Effector CD4-positive, alpha-beta T cell (primary cell): ENCODE results near the gene MLIP.

ENCODE experiments used
- DNase-seq: peaks from one replicate; pipeline ENCODE4 v3.0.0-alpha.2; 2020

MLIP gene

DNA sequence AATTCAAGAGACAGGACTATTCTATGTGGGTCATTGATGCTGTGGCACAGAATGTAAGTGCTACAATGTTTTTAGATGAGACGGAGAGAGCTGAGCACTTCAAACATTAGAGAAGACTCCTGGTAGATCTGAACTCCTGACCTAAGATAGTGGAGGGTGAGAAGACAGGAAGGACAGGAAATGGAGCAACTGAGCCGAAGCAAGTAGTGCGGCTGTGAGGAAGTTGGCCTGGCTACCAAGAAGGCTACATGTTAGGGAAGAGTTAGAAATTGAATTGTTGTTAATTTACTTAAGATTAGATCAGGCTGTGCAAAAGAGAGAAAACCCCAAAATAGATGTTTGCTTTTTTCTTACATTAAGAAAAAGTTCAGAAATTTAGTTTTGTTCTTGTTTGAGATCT lies 14.4 kb upstream of the MLIP start:
- DNase-seq: no peak

DNA sequence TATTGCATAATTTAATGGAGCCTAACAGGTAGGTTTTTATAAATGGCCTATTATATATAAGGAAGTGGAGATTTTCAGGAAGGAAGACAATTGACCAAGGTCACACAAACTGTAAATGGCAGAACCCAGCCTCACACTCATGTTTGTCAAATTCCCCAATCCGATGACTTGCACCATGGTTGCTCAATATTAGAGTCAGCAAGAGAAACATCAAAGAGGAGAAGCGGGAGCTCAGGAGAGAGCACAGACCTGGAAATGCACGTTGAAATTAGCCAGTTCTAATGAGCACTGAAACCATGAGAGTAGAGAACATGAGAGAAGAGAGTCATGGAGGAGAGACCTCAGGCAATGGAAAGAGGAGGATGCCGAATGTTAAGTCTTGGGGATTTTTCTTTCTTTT lies 13.5 kb upstream of the MLIP start:
- DNase-seq: no peak

DNA sequence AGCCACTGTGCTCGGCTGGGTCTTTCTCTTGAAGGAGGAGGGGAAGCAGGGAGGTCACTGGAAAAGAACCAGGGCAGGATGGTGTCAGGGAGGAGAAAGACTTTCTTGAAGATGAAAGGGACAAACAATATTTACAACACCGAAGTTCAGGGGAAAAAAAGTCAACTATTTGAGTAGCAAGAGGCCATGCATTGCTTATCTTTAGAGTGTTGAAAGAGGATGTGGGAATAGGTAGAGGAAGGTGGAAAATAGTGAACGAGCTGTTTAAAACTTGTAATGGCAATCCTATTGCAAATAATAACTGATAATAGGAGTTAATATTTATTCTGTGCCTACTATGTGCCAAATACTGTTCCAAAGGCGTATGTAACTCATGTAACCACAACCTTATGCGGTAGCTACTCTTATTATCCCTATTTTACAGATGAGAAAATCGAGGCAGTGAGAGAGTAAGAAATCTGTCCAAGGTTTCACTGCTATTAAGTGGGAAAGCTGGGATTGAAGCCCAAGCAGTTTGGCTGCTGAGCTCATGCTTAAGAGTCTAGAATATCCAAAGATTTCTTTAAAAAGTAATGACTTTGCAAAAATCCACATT lies 12.7 kb upstream of the MLIP start:
- no peak for DNase-seq

DNA sequence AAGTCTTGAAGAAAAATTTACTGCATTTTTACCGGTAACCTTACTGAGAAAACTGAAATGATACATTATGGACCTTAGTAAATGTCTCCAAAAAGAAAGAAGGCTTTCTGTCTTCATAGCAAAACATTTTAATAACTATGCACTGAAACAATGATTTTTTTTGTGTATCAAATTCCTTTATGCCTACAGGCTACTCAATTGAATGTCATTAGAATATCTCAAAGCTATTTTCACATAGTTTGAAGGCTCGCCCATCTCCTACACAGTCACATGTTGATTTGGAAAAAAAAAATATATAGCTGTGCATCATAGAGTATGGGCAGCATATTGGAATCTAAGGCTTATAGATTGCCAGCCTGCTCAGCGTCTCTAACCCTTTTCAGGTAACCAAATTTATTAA lies 12.0 kb upstream of the MLIP start:
- DNase-seq: no peak

DNA sequence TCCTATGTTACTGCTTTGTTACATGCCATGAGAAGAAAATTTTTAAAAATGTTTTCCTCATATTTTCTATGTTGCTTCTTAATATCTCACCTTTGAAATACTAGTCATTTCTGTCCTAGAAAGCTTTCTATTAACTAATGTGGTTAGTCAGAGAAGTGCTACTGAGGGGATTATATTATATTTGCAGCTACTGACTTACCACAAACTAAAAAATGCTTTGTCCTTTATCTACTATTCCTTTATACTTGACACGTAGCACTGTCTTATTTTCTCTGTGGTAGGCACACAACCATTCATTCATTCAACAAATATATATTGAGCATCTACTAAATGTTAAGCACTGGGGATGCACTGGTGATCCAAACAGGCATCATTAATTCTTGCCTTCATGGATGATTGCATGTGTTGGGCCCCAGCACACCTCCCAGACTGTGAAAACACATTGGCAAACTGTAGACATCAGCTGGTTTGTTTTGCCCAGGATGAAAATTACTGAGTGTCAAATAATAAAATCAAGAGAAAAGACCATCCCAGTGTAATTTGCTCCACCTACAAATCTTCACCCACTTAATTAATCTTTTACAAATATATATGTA lies 10.7 kb upstream of the MLIP start:
- DNase-seq: no peak

DNA sequence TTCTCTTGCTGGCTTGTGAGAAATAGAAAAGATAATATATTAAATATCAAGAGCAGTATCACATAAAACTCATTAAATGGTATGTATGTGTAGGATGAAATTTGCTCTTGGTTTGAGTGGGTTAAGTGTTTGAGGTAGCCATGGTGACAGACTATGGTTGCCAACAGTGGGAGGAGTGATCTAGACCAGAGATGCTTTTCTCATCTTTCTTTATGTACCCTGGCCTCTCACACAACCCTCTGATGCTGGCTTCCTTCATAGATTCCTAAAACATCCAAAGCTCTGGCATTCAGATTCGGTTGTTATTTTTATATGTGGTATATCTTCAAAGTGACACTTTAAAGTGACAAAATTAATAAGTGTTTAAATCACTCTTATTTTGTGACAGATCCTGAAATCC lies 9.0 kb upstream of the MLIP start:
- no peak for DNase-seq

DNA sequence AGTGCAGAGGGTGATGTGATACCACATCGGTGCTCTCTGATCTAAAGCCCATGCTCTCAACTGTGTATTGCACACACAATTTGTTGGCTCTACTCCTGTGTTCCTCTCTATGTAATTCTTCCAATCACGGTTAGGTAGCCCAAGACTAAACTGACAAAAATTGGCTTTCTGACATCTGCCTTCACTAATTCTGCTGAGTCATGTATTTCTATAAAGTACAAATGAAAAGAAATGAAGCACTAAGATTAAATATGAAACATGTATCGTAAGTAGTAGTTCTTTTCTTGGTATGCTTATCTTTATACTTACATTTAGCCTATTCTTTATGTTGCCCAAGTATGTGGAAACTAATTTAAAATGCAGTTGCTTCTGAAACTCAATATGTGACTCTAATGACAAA lies 7.7 kb upstream of the MLIP start:
- DNase-seq: no peak

DNA sequence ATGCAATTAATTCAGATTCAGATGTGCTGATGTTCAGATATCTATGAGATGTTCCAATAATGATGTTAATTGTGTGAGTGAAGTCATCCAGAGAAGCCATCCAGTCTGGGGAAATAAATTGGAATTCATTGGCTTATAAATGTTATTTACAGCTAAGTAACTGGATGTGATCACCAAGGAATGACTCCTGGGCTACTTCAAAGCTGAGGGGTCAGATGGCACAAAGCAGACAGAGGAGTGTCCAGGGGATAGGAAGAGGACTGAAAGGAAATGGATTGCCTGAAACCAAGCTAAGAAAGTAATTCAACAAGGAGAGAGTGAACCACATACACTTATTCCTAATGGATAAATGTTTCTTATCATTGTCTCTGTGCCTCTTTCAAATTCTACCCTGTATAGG lies 4.5 kb upstream of the MLIP start:
- no peak for DNase-seq

DNA sequence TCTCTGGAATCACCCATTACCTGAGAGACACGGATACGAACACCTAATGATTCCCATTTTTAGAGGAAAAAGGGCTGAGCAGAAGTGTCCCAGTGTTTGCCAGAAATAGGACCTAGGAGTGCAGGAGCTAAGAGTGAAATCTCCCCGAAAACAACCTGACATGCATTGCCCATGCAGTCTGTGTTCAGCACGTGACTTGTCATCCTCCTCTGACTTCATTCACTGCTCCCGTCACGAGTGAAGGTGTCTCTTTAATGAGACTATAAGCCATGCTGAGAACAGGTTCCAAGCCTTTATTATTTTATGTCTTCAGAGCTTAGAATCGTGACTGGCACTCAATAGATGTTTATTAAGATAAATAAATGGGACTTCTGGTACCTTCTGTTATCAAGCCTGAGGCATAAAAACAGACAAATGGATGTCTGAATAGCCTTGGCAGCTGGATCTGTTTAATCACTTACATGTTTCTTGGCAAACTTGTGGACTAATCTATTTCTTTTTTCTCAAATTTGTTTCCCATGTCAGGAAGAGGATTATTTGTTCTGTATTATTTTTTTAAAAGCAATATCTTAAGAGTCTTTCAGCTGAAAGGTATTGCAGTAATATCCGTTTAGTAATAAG lies 3.7 kb upstream of the MLIP start:
- DNase-seq: no peak

DNA sequence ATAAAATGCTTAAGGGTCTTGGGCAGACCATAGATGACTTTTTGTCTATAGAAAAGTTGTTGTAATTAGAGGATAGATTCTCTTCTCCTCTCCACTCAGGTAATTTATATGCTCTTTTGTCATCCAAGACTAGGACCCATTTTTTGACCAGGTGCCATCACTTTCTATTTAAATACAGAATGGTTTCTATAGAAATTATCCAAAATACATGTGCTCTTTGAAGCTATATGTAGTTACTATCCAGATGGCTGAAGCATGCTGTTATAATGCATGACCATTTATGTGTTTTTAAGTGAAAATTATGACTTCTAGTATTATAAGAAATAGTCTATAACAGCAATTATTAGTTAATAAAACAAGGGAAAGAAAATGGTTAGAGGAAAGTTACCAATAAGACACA lies 3.0 kb upstream of the MLIP start:
- no peak for DNase-seq

DNA sequence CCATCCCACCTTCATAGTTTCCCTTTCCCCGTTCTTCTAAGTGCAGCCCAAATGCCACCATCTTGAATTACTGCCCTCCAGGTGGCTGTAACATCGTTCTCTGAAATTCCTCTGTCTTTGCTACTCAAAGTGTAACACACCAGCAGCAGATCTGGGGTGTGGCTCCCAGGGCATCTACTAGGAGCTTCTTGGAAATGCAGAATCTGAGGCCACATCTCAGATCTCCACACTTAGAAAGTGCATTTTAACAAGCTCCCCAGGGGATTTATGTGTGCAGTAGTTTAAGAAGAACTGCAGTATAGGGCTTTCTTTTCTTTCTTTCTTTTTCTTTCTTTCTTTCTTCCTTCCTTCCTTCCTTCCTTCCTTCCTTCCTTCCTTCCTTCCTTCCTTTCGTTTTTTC lies 1.7 kb upstream of the MLIP start:
- no peak for DNase-seq

DNA sequence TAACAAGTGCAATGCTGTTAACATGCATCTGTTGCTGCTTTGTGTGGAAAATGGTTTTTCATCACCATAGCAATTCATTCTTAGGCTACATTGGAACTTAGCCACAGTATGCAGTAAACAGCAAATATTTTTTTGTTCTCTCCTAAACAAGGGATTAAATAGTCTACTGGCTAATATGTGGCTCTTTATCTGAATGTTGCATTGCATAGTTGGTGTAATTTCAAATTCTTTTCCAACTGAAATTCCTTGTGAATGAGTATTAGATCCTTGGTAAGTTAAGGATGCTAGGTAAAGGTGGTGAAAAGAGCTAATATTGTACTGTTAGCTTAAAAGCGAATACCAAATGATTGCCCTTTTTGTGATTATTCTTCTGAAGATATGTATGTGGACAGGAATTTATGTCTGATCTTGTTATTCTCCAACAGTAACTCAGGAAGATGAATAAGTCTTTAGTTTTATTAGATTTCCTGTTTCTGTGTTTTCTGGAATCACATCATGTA lies 958 bp downstream of the MLIP start:
- DNase-seq: no peak

DNA sequence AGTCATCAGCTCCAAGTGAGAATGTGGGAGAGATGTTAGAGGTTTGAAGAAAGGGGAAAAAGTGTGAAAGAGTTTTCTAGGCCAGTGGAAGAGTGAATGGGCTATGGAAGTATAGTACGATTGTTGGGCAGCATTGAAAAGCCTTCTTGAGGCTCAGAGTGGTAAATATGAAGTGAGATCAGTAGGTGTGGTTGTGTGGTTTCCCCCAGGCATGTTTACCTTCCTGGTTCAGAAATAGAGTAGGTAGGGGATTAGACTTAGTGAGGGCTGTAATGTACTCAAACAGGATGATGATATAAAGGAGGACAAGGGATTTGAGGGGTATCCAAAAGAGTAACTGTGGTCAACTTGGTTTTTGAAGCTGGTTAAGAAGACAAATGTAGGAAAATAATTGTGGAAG lies 3.7 kb downstream of the MLIP start:
- DNase-seq: no peak

DNA sequence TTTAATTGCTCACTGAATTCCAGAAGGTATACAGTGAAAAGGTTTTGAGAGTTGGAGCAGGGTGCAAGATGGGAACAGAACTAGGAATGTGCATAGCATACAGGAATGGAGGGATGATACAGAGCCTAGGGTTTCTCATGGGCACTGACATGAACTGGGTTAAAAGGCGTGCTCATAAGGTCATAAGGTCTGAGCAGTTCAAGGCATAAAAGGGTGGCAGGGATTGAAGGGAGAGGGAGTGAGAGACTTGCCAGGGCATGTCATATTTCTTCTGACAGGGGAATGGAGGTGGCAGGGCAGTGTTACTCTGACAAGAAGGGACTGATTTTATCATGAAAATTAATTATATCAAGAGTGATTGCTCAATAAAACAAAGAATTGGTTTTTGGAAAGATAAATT lies 4.7 kb downstream of the MLIP start:
- no peak for DNase-seq

DNA sequence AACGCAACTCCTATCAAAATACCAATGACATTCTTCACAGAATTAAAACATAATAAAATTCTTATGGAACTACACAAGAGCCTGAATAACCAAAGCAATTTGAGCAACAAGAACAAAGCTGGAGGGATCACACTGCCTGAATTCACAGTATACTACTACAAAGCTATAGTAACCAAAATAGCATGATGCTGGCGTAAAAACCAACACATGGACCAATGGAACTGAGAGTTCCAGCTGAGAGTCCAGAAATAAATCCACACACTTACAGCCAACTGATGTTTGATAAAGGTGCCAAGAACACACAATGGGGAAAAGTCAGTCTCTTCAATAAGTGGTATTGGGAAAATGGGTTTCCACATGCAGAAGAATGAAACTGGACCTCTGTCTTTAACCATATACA lies 6.9 kb downstream of the MLIP start:
- no peak for DNase-seq

DNA sequence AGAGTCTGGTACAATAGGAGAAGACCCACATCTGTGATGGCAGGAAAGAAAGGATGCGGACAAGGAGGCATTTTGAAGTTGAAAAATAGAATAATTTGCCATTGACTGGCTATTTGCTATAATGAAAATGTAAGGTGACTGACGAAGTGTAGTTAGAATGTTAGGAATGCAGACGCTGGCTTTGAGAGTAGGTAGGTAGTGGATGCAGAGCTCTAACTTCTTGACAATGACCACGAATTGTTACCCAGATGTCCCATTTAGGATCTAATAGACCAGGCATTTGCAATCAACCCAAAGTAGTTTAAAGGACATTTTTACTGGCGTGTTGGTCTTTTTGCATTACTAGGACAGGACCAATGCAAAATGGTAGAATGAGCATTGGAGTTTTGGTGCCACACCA lies 14.2 kb downstream of the MLIP start:
- DNase-seq: no peak

DNA sequence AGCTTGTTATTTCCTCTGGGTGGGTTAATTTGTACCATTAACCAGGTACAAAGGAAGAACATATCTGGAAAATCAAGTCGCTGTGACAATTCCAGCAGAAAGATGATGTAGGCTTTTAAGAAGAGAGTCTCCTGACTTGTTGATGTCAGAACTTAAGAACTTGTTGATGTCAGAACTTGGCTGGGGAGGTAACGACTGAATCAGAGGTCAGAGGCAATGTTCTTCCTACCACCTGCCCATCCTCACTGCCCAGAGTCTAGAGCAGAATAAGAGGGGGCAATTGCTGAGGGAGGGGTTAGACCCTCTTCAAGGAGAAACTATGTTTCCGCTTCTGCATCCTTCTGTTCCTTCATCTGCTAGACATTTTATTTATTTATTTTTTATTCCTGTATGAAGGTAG lies 18.9 kb downstream of the MLIP start:
- DNase-seq: no peak

DNA sequence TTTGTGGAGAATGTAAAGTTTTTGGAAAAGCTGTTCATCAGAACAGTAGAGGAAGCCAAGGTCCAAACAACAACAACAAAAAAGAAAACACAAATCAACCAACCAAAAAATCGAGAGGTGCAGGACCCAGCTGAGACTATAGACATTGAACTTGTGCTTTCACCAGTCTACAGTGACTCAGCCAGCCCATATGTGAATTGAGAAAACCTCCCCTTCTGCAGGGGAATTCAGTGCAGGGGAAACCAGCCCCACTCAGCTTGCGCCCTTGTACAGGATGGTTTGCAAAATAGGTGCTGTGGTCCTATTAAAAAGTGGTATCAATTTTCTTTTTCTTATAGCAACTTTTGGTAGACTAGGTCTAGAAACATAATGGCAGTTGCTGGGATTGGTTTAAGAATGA lies 21.3 kb downstream of the MLIP start:
- DNase-seq: no peak

DNA sequence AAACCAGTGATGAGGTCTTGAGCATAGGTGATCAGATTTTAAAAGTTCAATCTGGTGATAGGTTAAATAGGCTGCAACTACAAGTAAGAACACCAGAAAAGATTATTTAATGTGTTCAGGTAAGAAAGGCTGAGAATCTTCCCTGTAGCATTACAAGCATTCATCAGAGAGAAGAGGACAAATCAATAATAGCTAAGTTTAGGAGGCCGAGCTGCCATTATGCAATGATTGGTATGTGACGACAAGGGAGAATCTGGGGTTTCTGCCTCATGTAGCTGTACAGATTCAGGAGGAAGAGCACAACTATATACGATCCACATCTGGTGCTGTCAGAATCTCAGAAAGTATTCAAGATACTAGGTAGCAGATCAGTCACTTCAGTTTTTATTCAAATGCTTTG lies 21.9 kb downstream of the MLIP start:
- DNase-seq: no peak

DNA sequence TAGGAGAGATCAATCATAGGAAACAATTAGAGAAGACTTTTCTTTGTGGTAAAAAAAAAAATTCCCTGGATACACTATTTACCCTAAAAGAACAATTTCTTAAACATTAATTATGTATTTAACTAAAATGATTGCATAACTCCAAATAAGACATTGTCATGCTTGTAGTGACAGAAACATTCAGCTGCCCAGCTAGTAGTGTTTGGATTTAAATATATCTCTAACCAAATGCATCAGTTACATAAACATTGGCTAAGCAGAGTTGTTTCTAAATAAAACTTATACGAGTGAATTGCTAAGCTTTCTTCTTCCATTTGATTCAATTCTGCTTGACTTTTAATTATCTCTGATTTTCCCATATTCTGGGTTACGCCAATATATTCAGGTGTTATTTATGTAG lies 23.7 kb downstream of the MLIP start:
- no peak for DNase-seq

DNA sequence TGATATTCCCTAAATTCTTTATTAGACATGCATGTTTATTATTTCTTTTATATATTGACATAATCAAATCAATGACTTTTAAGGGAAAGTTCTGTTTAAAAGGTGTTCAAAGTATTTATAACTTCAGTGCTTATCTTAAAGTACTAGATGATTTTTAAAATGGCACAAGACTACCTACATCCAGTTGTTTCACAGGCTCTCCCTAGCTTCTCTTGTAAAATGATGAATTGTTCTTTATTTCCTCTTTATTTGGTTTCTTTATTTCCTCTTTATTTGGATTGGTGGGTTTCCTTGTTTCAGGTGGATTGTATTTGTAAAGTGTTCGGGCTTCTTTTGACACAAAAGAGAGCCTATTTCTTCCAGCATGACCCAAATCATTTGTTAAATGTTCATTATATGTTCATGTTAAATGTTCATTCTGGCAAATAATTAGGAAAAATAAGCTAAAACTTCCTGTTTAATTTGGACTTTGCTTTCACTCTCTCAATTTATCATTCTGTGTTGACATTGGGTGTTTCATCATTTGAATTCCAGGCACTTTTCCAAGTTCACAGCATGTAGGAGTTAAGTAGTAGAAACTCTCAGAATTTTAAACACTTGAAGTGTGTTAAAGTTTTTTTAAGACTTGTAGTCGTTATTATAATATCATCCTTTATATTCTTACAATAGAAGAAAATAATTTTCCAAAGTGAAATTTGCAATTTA lies 24.6 kb downstream of the MLIP start:
- DNase-seq: no peak

DNA sequence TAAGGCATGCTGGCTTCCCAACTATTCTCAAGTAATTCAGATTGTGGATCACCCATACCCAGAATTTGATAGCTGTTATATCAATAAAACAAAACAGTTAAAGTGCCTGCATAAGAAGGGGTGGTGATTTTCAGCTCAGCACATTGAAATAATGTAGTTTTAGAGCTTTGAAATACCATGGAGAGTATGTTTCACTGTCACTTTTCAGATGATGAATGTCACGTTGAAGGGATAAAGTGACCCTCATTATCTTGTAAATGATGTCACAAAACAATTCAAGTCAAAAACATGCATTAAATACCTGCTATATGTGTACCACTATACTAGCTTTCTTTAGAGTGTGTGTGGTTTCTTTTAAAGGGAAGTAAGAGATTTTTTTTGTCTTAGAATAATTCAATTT lies 27.6 kb downstream of the MLIP start:
- DNase-seq: no peak

DNA sequence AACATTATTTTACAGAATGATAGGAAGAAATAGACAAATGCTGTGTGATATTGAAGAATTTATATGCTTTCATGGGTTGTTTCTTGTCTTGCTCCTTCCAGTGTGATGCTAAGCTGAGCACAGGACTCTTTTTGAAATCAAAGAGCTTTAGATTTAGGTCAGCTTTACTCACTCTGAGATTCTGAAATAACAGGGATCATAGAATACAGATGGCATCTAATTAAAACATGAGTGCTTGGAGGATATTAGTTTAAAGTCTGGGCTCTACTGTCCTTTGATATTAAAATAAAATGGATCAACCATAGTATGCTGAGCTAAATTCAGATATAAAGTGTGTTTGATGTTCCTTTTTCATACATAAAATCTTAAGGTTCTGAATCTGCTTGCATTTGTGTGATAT lies 29.6 kb downstream of the MLIP start:
- DNase-seq: no peak

DNA sequence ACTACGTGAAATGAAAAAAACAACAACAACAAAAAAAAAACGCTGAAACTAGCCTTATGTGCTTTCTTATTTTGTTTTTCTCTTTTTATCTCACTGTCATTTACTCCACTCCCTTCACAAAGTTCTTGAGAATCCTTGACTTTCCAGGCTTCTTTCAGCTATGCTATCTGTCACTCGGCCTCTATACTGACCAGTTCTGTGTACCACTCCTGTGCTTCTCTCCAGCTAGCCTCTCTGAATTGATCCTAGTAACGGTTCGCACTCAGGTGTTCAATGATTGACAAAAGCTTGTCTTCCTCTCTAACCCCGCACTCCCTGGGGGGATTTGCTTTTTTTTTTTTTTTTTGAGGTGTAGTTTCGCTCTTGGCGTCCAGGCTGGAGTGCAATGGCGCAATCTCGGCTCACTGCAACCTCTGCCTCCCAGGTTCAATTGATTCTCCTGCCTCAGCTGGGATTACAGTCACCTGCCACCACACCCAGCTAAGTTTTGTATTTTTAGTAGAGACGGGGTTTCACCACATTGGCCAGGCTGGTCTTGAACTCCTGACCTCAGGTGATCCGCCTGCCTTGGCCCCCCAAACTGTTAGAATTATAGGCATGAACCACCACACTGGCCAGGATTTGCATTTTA lies 31.8 kb downstream of the MLIP start:
- no peak for DNase-seq
